Panc1 (cell line): ENCODE measurements around the gene DIS3L2.

Experiments
- POLR2AphosphoS5 ChIP-seq: IDR thresholded peaks from 2 replicates; pipeline ENCODE4 v1.6.1; 2012; ENCODE audit warnings: mild to moderate bottlenecking, low read depth, low read length, moderate library complexity
- TF ChIP-seq, protein P1 (sequence below): fragments of 450-650 bp; IDR thresholded peaks from 2 replicates; pipeline ENCODE4 v1.5.1; 2017; ENCODE audit warnings: mild to moderate bottlenecking

DNA sequence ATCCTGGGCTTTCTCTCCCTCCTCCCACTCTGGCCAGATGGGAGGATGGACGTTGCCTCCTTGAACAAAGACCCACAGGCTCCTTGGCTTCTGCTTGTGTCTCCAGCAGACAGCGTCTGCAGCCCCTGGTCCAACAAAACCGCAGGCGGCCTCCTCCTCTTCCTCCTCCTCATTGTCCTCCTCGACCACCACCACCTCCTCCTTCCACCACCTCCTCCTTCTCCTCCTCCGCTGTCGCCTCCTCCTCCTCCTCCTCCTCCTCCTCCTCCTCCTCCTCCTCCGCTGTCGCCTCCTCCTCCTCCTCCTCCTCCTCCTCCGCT is 371.4 kb downstream of the DIS3L2 start:
- TF ChIP-seq POLR2AphosphoS5 = no peak
- TF ChIP-seq, protein P1, sequence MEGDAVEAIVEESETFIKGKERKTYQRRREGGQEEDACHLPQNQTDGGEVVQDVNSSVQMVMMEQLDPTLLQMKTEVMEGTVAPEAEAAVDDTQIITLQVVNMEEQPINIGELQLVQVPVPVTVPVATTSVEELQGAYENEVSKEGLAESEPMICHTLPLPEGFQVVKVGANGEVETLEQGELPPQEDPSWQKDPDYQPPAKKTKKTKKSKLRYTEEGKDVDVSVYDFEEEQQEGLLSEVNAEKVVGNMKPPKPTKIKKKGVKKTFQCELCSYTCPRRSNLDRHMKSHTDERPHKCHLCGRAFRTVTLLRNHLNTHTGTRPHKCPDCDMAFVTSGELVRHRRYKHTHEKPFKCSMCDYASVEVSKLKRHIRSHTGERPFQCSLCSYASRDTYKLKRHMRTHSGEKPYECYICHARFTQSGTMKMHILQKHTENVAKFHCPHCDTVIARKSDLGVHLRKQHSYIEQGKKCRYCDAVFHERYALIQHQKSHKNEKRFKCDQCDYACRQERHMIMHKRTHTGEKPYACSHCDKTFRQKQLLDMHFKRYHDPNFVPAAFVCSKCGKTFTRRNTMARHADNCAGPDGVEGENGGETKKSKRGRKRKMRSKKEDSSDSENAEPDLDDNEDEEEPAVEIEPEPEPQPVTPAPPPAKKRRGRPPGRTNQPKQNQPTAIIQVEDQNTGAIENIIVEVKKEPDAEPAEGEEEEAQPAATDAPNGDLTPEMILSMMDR = no peak
